Brain microvascular endothelial cell (primary cell): ENCODE data around the gene PIM3.

Experiments used
- DNase-seq: peaks from one replicate; pipeline ENCODE4 v3.0.0-alpha.2; 2020
- H3K27ac ChIP-seq: fragments of 250-450 bp; sonication (Bioruptor Pico); 2 replicates; pipeline ENCODE4 v1.5.1; 2020; ENCODE audit warnings: mild to moderate bottlenecking, moderate library complexity
- H3K27me3 ChIP-seq: fragments of 250-450 bp; sonication (Bioruptor Pico); replicated peaks from 2 replicates; pipeline ENCODE4 v1.5.1; 2020; ENCODE audit warnings: mild to moderate bottlenecking
- H3K36me3 ChIP-seq: fragments of 250-450 bp; sonication (Bioruptor Pico); replicated peaks from 2 replicates; pipeline ENCODE4 v1.5.1; 2020; ENCODE audit warnings: mild to moderate bottlenecking
- H3K4me3 ChIP-seq: 2 replicates; pipeline ENCODE4 v1.5.1; 2011; ENCODE audit warnings: low read depth, mild to moderate bottlenecking, control low read depth, low read length, moderate library complexity
- in situ Hi-C: cut with HindIII; loops from 2 replicates; pipeline ENCODE4 v1.10.0; 2017; ENCODE audit warnings: low sequenced_read_pairs, low pct_ligation_motif_present
- TF ChIP-seq, protein P1 (sequence below): IDR thresholded peaks from 2 replicates; pipeline ENCODE4 v1.5.1; 2011; ENCODE audit warnings: low read depth, mild to moderate bottlenecking, moderate library complexity, low read length, control low read depth, inconsistent platforms; ENCODE audit errors: missing control alignments

The PIM3 gene

DNA sequence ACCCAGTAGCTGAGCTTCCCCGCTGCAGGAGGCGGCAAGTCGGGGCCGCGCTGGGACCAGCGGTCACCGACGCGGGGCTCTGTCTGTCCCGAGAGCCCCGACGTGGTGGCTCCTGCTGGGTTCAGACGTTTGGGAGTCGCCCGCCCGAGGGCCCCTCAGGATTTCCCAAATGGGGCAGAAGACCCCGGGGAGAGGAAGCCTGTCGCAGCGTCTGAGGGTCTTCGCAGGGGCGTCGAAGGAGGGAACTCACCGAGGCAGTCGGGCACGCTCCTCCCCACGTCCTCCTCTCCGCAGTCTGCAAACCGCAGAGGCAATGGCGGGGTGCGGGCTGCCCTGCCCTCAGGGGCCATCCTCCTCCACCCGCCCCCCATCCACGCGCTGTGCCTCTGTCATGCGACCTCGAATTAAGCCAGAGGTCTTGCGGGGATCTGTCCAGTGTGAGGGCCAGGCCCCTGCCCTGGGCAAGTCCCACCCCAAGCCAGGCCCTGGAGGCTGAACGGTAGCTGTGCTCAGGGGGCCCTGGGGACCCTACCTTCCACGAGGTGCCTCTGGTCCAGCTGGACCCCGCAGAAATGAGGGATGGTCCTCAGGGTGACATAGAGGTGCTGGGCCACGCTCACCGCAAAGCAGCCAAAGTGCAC lies 39.5 kb downstream of the PIM3 start:
- H3K27ac ChIP-seq, result no peak overlapping the region
- H3K36me3 ChIP-seq, result no peaks in the 10 kb centered on the region
- DNase-seq, result no peak
- H3K4me3 ChIP-seq, result no peak overlapping the region
- in situ Hi-C loops, result no loop called here
- TF ChIP-seq, protein P1, sequence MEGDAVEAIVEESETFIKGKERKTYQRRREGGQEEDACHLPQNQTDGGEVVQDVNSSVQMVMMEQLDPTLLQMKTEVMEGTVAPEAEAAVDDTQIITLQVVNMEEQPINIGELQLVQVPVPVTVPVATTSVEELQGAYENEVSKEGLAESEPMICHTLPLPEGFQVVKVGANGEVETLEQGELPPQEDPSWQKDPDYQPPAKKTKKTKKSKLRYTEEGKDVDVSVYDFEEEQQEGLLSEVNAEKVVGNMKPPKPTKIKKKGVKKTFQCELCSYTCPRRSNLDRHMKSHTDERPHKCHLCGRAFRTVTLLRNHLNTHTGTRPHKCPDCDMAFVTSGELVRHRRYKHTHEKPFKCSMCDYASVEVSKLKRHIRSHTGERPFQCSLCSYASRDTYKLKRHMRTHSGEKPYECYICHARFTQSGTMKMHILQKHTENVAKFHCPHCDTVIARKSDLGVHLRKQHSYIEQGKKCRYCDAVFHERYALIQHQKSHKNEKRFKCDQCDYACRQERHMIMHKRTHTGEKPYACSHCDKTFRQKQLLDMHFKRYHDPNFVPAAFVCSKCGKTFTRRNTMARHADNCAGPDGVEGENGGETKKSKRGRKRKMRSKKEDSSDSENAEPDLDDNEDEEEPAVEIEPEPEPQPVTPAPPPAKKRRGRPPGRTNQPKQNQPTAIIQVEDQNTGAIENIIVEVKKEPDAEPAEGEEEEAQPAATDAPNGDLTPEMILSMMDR, result no peak
- peaks cover 3% of the 10 kb centered on the region for H3K27me3 ChIP-seq

DNA sequence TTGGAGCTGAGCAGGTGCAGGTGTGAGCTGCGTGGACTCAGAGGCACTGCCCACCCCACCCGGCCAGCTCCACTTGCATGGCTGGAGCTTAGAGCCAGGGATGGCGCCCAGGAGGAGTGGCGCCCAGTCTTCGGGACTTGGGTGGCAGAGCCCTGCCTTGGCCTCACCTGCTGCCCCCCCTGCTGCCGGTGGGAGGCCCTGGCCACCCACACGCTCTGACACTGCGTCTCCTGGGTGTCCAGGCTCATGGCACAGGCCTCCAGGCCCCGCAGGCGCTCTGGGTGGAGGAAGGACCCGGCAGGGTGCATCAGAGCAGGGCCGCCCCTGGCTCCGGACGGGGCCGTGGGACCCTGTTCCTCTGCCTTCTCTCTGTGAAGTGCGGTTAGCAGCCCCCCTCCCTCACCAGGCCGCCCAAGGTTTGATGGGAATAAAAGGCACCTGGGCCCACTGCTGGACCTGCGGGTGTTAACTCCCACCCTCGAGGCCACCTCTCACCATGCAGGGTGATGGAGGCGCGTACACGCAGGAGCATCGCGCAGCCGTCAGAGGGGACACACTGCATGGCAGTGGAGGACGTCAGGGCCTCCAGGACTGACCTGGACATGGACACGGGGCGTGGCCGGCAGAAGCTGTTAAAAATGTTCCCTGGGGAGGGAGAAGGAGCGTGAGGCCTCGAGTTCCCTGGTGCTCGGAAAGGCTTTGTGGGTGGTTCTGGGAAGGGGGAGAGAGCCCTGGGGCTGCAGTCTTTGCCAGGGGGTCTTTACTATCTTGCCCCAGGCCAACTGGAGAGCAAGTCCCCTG lies 40.2 kb downstream of the PIM3 start:
- Histone ChIP-seq H3K27me3 (peaks cover 3% of the 10 kb centered on the region), H3K36me3 (no peaks in the 10 kb centered on the region), H3K4me3 (no peak overlapping the region), H3K27ac (no peak overlapping the region)
- DNase-seq, result no peak
- TF ChIP-seq, protein P1, result no peak
- in situ Hi-C loops, result no loop called here

DNA sequence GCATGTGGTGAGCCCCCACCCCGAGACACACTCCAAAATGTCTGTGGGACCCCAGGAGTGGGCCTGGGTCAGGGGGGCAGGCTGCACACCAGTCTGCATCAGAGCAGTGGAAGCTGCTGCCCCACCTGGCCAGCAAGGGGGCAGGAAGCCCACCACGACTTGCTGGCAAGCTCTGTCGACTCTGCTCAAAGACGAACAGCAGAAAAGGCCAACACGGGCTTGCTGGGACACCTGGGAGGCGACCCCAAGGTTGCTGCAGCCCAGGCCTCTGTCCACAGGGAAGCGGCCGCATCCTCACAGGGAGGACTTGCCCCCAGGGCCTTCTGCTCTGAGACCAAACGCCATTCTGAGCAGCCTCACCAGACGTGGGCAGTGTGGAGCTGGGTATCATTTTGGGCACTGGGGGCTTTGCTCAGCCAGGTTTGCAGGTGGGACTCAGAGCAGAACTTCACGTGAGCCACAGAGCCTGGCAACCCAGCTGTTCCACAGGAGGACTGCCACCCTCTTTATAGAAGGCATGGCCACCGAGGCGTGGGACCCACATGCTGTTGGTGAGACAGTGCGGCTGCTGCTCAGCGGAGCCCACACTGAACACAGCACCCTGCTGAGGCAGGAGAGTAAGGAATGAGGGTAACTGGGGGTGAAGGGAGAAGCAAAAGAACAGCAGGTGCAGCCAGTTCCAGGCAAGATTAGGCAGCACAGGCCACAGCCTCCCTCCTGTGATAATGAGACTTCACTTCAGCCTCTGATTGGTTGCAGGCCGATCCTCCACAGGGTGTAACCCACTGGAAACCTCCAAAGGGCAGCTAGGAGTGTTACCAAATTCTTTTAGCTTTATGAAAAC lies 41.0 kb downstream of the PIM3 start:
- TF ChIP-seq, protein P1, result no peak
- Histone ChIP-seq H3K36me3 (no peaks in the 10 kb centered on the region), H3K27me3 (peaks cover 3% of the 10 kb centered on the region), H3K4me3 (no peak overlapping the region), H3K27ac (no peak overlapping the region)
- DNase-seq, result no peak
- in situ Hi-C loops, result no loop called here

DNA sequence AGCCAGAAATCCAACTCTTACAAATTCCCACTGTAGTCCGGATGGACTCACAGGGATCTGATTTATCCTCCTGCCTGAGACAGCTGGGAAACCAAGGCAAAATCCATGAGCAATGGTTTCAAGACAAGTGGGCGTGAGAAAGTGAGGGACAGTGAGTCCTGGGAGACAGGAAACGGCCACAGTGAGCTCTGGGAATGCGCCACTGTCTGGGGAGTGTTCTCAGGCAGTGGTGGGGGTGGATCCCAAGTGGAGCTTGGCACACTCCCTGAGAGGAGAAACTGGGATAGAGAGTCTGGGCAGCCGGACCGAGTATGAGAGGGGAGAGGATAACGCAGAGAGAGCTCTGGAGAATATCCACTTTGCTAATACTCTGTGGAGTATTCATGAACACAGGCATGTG lies 42.2 kb downstream of the PIM3 start:
- Histone ChIP-seq H3K27ac (no peak overlapping the region), H3K27me3 (peaks cover 3% of the 10 kb centered on the region), H3K36me3 (no peaks in the 10 kb centered on the region), H3K4me3 (no peak overlapping the region)
- DNase-seq, result peak; percentile 42
- in situ Hi-C loops, result no loop called here
- TF ChIP-seq, protein P1, result no peak

DNA sequence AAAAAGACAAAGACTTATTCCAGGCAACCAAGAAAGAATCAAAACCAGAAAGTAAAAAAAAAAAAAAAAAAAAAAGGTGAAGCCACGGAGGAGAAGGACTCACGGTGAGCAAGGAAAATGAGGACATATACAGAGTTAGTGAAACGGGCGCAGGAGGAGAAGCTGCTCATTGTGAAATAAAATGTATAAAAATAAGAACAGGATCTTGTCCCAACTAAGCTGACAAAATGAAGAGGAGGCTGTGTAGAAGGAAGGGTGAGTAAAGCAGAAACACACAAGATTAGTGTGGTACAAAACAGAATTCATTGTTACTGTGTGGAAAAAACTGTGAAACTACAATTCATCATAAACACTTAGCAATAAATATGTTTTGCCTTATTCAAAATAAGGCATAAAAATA lies 44.3 kb downstream of the PIM3 start:
- Histone ChIP-seq H3K36me3 (no peaks in the 10 kb centered on the region), H3K27me3 (peaks cover 3% of the 10 kb centered on the region), H3K27ac (no peak overlapping the region), H3K4me3 (no peak overlapping the region)
- in situ Hi-C loops, result no loop called here
- TF ChIP-seq, protein P1, result no peak
- DNase-seq, result no peak
